Measurements from ENCODE around the gene GGTLC1. TPM values are rescaled to one million over a fixed set of nuclear protein-coding genes. Genes with fewer than 3 reads are reported as not detected.

Gene GGTLC1
- total RNA-seq, 5 donors from 2014 or later (not counting 1 experiment from before 2014, with no cell fraction given): not detected

DNA sequence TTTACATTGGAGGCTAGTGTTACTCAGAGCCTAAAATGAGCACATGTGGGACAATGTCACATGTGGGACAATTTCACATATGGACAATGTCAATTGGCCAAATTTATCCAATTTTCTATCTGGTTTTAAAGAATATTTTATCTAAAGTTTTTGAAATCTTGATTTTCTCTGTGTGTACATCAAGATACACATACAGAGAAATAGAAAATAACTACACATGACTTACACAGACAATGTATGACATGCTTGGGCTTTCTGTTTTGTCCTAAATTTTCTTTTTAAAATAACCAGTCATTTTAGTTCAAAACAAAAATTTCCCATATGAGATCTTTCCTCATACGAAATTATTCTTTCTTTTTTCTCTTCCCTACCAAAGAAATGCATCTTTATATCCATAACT, 24.6 kb downstream of the GGTLC1 start:
- Histone ChIP-seq H3K27ac (ENCODE audit: low read length) (no peak overlapping the region), H3K36me3 (ENCODE audit: control insufficient read depth in 2 of 2, extremely low read depth in 1 of 2, insufficient read depth in 1 of 2, low read length in 1 of 2) (no peaks in the 10 kb centered on the region), H3K9me3 (peaks cover 2% of the 10 kb centered on the region), H3K27me3 (replicated peaks in 1 of 2; ENCODE audit: control insufficient read depth in 2 of 2, extremely low read depth in 1 of 2, insufficient read depth in 2 of 2, low read length in 1 of 2) (no peaks in the 10 kb centered on the region), H3K4me1 (ENCODE audit: control insufficient read depth in 1 of 2, extremely low read depth in 1 of 2, insufficient read depth in 2 of 2, low read length in 2 of 2) (no peaks in the 10 kb centered on the region), H3K4me3 (ENCODE audit: control insufficient read depth in 1 of 2, extremely low read depth in 1 of 2, low read length in 1 of 2) (no peak overlapping the region)
- ATAC-seq (replicated peaks in 1 of 4): no peak
- DNase-seq: no peak
- no peak overlapping the region for H3K27ac Mint-ChIP-seq
- no peak overlapping the region for H3K4me3 Mint-ChIP-seq
- CTCF ChIA-PET: no interaction called here
- H3K36me3 Mint-ChIP-seq: no peaks in the 10 kb centered on the region
- POLR2A ChIA-PET: no interaction called here
- peaks cover 8 to 25% of the 10 kb centered on the region in 2 donors for H3K27me3 Mint-ChIP-seq
- WGBS (ENCODE audit: insufficient coverage): 50% methylated on average over 1 of the region's 1 CpG
- H3K9me3 Mint-ChIP-seq: peaks cover 6 to 12% (median 7%) of the 10 kb centered on the region in 3 donors
- no peaks in the 10 kb centered on the region for H3K4me1 Mint-ChIP-seq

GRCh38 chr20:23962272-23962671, 26.3 kb downstream of the GGTLC1 start:
- Histone ChIP-seq H3K27me3 (replicated peaks in 1 of 2; ENCODE audit: control insufficient read depth in 2 of 2, extremely low read depth in 1 of 2, insufficient read depth in 2 of 2, low read length in 1 of 2) (no peaks in the 10 kb centered on the region), H3K4me1 (ENCODE audit: control insufficient read depth in 1 of 2, extremely low read depth in 1 of 2, insufficient read depth in 2 of 2, low read length in 2 of 2) (no peaks in the 10 kb centered on the region), H3K9me3 (peaks cover 2% of the 10 kb centered on the region), H3K27ac (ENCODE audit: low read length) (no peak overlapping the region), H3K4me3 (ENCODE audit: control insufficient read depth in 1 of 2, extremely low read depth in 1 of 2, low read length in 1 of 2) (no peak overlapping the region), H3K36me3 (ENCODE audit: control insufficient read depth in 2 of 2, extremely low read depth in 1 of 2, insufficient read depth in 1 of 2, low read length in 1 of 2) (no peaks in the 10 kb centered on the region)
- ChIA-PET CTCF (no interaction called here), POLR2A (no interaction called here)
- no peaks in the 10 kb centered on the region for H3K4me1 Mint-ChIP-seq
- no peak overlapping the region for H3K27ac Mint-ChIP-seq
- H3K4me3 Mint-ChIP-seq: no peak overlapping the region
- peaks cover 5 to 21% of the 10 kb centered on the region in 2 donors for H3K27me3 Mint-ChIP-seq
- DNase-seq (no peak), ATAC-seq (replicated peaks in 1 of 4) (no peak)
- no peaks in the 10 kb centered on the region for H3K36me3 Mint-ChIP-seq
- peaks cover 6 to 12% (median 7%) of the 10 kb centered on the region in 3 donors for H3K9me3 Mint-ChIP-seq

GRCh38 chr20:23959054-23959453, 29.5 kb downstream of the GGTLC1 start:
- ChIA-PET POLR2A (no interaction called here), CTCF (no interaction called here)
- H3K36me3 ChIP-seq (ENCODE audit: control insufficient read depth in 2 of 2, extremely low read depth in 1 of 2, insufficient read depth in 1 of 2, low read length in 1 of 2): no peaks in the 10 kb centered on the region
- Mint-ChIP-seq H3K36me3 (no peaks in the 10 kb centered on the region), H3K9me3 (peaks cover 2 to 5% (median 3%) of the 10 kb centered on the region in 3 donors), H3K27me3 (peaks cover 6 to 24% of the 10 kb centered on the region in 2 donors), H3K4me1 (no peaks in the 10 kb centered on the region), H3K27ac (no peak overlapping the region), H3K4me3 (no peak overlapping the region)
- ATAC-seq (replicated peaks in 1 of 4) (no peak), DNase-seq (no peak)
- H3K4me1 ChIP-seq (ENCODE audit: control insufficient read depth in 1 of 2, extremely low read depth in 1 of 2, insufficient read depth in 2 of 2, low read length in 2 of 2): no peaks in the 10 kb centered on the region
- H3K9me3 ChIP-seq: peaks cover 2% of the 10 kb centered on the region
- no peaks in the 10 kb centered on the region for H3K27me3 ChIP-seq (replicated peaks in 1 of 2; ENCODE audit: control insufficient read depth in 2 of 2, extremely low read depth in 1 of 2, insufficient read depth in 2 of 2, low read length in 1 of 2)
- no peak overlapping the region for H3K4me3 ChIP-seq (ENCODE audit: control insufficient read depth in 1 of 2, extremely low read depth in 1 of 2, low read length in 1 of 2)
- H3K27ac ChIP-seq (ENCODE audit: low read length): no peak overlapping the region
- 80% methylated on average over 4 of the region's 7 CpGs for WGBS (ENCODE audit: insufficient coverage)

- no peaks in the 10 kb centered on the region for H3K4me1 ChIP-seq (ENCODE audit: control insufficient read depth in 1 of 2, extremely low read depth in 1 of 2, insufficient read depth in 2 of 2, low read length in 2 of 2)
- Mint-ChIP-seq H3K27ac (no peak overlapping the region), H3K4me1 (no peaks in the 10 kb centered on the region), H3K27me3 (peaks cover 9 to 22% of the 10 kb centered on the region in 2 donors), H3K9me3 (no peaks in the 10 kb centered on the region), H3K4me3 (no peak overlapping the region), H3K36me3 (no peaks in the 10 kb centered on the region)
- no peaks in the 10 kb centered on the region for H3K9me3 ChIP-seq
- no peak for DNase-seq
- no peak for ATAC-seq (replicated peaks in 1 of 4)
- H3K36me3 ChIP-seq (ENCODE audit: control insufficient read depth in 2 of 2, extremely low read depth in 1 of 2, insufficient read depth in 1 of 2, low read length in 1 of 2): no peaks in the 10 kb centered on the region
- POLR2A ChIA-PET: no interaction called here
- H3K4me3 ChIP-seq (ENCODE audit: control insufficient read depth in 1 of 2, extremely low read depth in 1 of 2, low read length in 1 of 2): no peak overlapping the region
- CTCF ChIA-PET: no interaction called here
- H3K27me3 ChIP-seq (replicated peaks in 1 of 2; ENCODE audit: control insufficient read depth in 2 of 2, extremely low read depth in 1 of 2, insufficient read depth in 2 of 2, low read length in 1 of 2): no peaks in the 10 kb centered on the region
- no peak overlapping the region for H3K27ac ChIP-seq (ENCODE audit: low read length)
- no CpG with 5 or more reads among the region's 3 CpGs for WGBS (ENCODE audit: insufficient coverage)
Observed at GRCh38 chr20:23955896-23956295, 32.7 kb downstream of the GGTLC1 start.

DNA sequence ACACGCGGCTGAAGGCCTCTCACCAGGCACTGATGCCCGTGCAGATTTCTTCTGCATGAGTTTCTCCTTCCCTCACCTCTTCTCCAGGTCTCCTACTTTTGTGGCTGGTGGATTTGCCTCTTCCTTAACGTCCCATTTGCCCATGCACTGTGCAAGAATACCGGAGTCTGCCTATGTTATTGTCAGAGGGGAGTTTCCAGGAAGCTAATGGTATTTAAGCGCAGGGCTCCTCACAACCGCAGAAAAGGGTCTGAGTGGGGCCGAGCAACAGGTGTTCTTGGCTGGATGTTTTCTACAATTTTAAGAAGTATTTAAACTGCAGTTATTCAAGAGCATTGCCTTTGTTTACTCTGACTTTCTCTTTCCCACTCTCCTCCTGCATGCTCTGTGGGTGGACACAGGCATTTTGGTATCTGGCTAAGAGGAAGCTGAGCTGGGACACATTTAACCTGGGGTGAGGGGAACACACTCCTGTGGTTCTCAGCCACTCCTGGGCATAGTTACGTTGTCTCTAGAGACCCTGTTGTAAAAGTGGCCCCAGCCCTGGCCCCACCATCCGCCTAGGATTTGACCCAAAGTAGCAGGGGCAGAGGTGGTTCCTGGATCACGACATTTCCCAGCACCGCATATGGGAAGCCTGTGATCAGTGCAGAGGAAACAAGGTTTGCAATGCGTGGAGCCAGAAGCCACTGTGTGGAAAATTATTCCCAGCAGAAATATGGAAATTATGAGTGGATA, 34.4 kb downstream of the GGTLC1 start:
- POLR2A ChIA-PET: no interaction called here

GRCh38 chr20:23946206-23946605, 42.4 kb downstream of the GGTLC1 start:
- DNase-seq (no peak), ATAC-seq (replicated peaks in 1 of 4) (no peak)
- H3K27me3 ChIP-seq (replicated peaks in 1 of 2; ENCODE audit: control insufficient read depth in 2 of 2, extremely low read depth in 1 of 2, insufficient read depth in 2 of 2, low read length in 1 of 2): no peaks in the 10 kb centered on the region
- peaks cover under 1 to 7% of the 10 kb centered on the region in 2 donors for H3K27me3 Mint-ChIP-seq
- H3K36me3 Mint-ChIP-seq: no peaks in the 10 kb centered on the region
- H3K27ac Mint-ChIP-seq: no peak overlapping the region
- WGBS (ENCODE audit: insufficient coverage): no CpG with 5 or more reads among the region's 3 CpGs
- no peaks in the 10 kb centered on the region for H3K36me3 ChIP-seq (ENCODE audit: control insufficient read depth in 2 of 2, extremely low read depth in 1 of 2, insufficient read depth in 1 of 2, low read length in 1 of 2)
- CTCF ChIA-PET: no interaction called here
- no peaks in the 10 kb centered on the region for H3K4me1 ChIP-seq (ENCODE audit: control insufficient read depth in 1 of 2, extremely low read depth in 1 of 2, insufficient read depth in 2 of 2, low read length in 2 of 2)
- H3K4me3 ChIP-seq (ENCODE audit: control insufficient read depth in 1 of 2, extremely low read depth in 1 of 2, low read length in 1 of 2): no peak overlapping the region
- H3K4me1 Mint-ChIP-seq: no peaks in the 10 kb centered on the region
- no peaks in the 10 kb centered on the region for H3K9me3 Mint-ChIP-seq
- no peak overlapping the region for H3K27ac ChIP-seq (ENCODE audit: low read length)
- no peaks in the 10 kb centered on the region for H3K9me3 ChIP-seq
- no peak overlapping the region for H3K4me3 Mint-ChIP-seq
- POLR2A ChIA-PET: no interaction called here

More for the DNA sequence above, 34.4 kb downstream of the GGTLC1 start:
- Histone ChIP-seq H3K4me3 (ENCODE audit: control insufficient read depth in 1 of 2, extremely low read depth in 1 of 2, low read length in 1 of 2) (no peak overlapping the region), H3K27ac (ENCODE audit: low read length) (no peak overlapping the region), H3K9me3 (no peaks in the 10 kb centered on the region), H3K27me3 (replicated peaks in 1 of 2; ENCODE audit: control insufficient read depth in 2 of 2, extremely low read depth in 1 of 2, insufficient read depth in 2 of 2, low read length in 1 of 2) (no peaks in the 10 kb centered on the region), H3K36me3 (ENCODE audit: control insufficient read depth in 2 of 2, extremely low read depth in 1 of 2, insufficient read depth in 1 of 2, low read length in 1 of 2) (no peaks in the 10 kb centered on the region), H3K4me1 (ENCODE audit: control insufficient read depth in 1 of 2, extremely low read depth in 1 of 2, insufficient read depth in 2 of 2, low read length in 2 of 2) (no peaks in the 10 kb centered on the region)
- 84% methylated on average over 5 of the region's 13 CpGs for WGBS (ENCODE audit: insufficient coverage)
- Mint-ChIP-seq H3K9me3 (no peaks in the 10 kb centered on the region), H3K27me3 (peaks cover 10 to 17% of the 10 kb centered on the region in 2 donors), H3K27ac (no peak overlapping the region), H3K4me1 (no peaks in the 10 kb centered on the region), H3K36me3 (no peaks in the 10 kb centered on the region), H3K4me3 (no peak overlapping the region)
- CTCF ChIA-PET: no interaction called here
- no peak for DNase-seq
- ATAC-seq (replicated peaks in 1 of 4): no peak

GRCh38 chr20:23943304-23943703, 45.3 kb downstream of the GGTLC1 start:
- WGBS (ENCODE audit: insufficient coverage): 92% methylated on average over 3 of the region's 5 CpGs
- Histone ChIP-seq H3K4me1 (ENCODE audit: control insufficient read depth in 1 of 2, extremely low read depth in 1 of 2, insufficient read depth in 2 of 2, low read length in 2 of 2) (no peaks in the 10 kb centered on the region), H3K9me3 (no peaks in the 10 kb centered on the region), H3K36me3 (ENCODE audit: control insufficient read depth in 2 of 2, extremely low read depth in 1 of 2, insufficient read depth in 1 of 2, low read length in 1 of 2) (no peaks in the 10 kb centered on the region), H3K27me3 (replicated peaks in 1 of 2; ENCODE audit: control insufficient read depth in 2 of 2, extremely low read depth in 1 of 2, insufficient read depth in 2 of 2, low read length in 1 of 2) (peaks cover 0 to 3% of the 10 kb centered on the region in 2 experiments), H3K27ac (ENCODE audit: low read length) (no peak overlapping the region), H3K4me3 (ENCODE audit: control insufficient read depth in 1 of 2, extremely low read depth in 1 of 2, low read length in 1 of 2) (no peak overlapping the region)
- H3K36me3 Mint-ChIP-seq: no peaks in the 10 kb centered on the region
- H3K27ac Mint-ChIP-seq: no peak overlapping the region
- no peak for ATAC-seq (replicated peaks in 1 of 4)
- H3K4me1 Mint-ChIP-seq: no peaks in the 10 kb centered on the region
- DNase-seq: no peak
- ChIA-PET CTCF (no interaction called here), POLR2A (no interaction called here)
- no peaks in the 10 kb centered on the region for H3K9me3 Mint-ChIP-seq
- peaks cover 0 to 5% of the 10 kb centered on the region in 2 donors for H3K27me3 Mint-ChIP-seq
- no peak overlapping the region for H3K4me3 Mint-ChIP-seq
